ENCODE data around the gene SLC4A5.
"Not testable (repeated sequence)": the region's sequence is repeated elsewhere in the genome, so short reads cannot be mapped to it uniquely, and the experiment has no call there.

- not testable (repeated sequence) for TF ChIP-seq CTCF, EP300 (IDR thresholded peaks at IDR 0.05)
Observed at GRCh38 chr2:74336227-74336626, 7.0 kb downstream of the SLC4A5 start.
